SK-N-SH treated with all-trans-retinoic acid at 6 μM for 48 hours (cell line): Measurements from ENCODE around the gene SCRN3.

ENCODE experiments used
- ATAC-seq: fragments of 200-7000 bp; cut with Tn5 transposase; 3 replicates; pipeline ENCODE4 v1.9.1; 2020; ENCODE audit warnings: mild to moderate bottlenecking, moderate library complexity
- ARNTL ChIP-seq: fragments of 450-650 bp; formaldehyde crosslinking; IDR thresholded peaks from 2 replicates; pipeline ENCODE4 v1.5.0; 2020; ENCODE audit warnings: low read depth, mild to moderate bottlenecking, moderate library complexity, borderline replicate concordance
- BACH2 ChIP-seq: fragments of 250-450 bp; sonication (Bioruptor Pico); IDR thresholded peaks from 2 replicates; pipeline ENCODE4 v1.9.0; 2021; ENCODE audit warnings: mild to moderate bottlenecking, borderline replicate concordance
- CREB5 ChIP-seq: fragments of 250-450 bp; sonication (Bioruptor Pico); IDR thresholded peaks from 2 replicates; pipeline ENCODE4 v1.5.1; 2020; ENCODE audit warnings: low read depth, mild to moderate bottlenecking, moderate library complexity
- CSDC2 ChIP-seq: fragments of 250-450 bp; sonication (Bioruptor Pico); IDR thresholded peaks from 2 replicates; pipeline ENCODE4 v1.5.0; 2020; ENCODE audit warnings: mild to moderate bottlenecking, moderate library complexity
- CSRNP3 ChIP-seq: fragments of 250-450 bp; sonication (Bioruptor Pico); IDR thresholded peaks from 2 replicates; pipeline ENCODE4 v1.5.1; 2021; ENCODE audit warnings: mild to moderate bottlenecking, moderate library complexity
- ESRRG ChIP-seq: fragments of 250-450 bp; sonication (Bioruptor Pico); IDR thresholded peaks from 2 replicates; pipeline ENCODE4 v1.6.1; 2021; ENCODE audit warnings: mild to moderate bottlenecking
- GLIS3 ChIP-seq: fragments of 250-450 bp; sonication (Bioruptor Pico); IDR thresholded peaks from 2 replicates; pipeline ENCODE4 v1.5.0; 2020; ENCODE audit warnings: mild to moderate bottlenecking, moderate library complexity
- ISL1 ChIP-seq: fragments of 250-450 bp; sonication (Bioruptor Pico); IDR thresholded peaks from 2 replicates; pipeline ENCODE4 v2.1.2; 2022; ENCODE audit warnings: mild to moderate bottlenecking, moderate library complexity
- OSR1 ChIP-seq: fragments of 250-450 bp; sonication (Bioruptor Pico); IDR thresholded peaks from 2 replicates; pipeline ENCODE4 v1.8.0; 2022; ENCODE audit warnings: moderate library complexity, mild to moderate bottlenecking, inconsistent platforms
- PATZ1 ChIP-seq: fragments of 250-450 bp; sonication (Bioruptor Pico); IDR thresholded peaks from 2 replicates; pipeline ENCODE4 v1.8.0; 2020; ENCODE audit warnings: mild to moderate bottlenecking, moderate library complexity, borderline replicate concordance
- POU6F1 ChIP-seq: fragments of 250-450 bp; sonication (Bioruptor Pico); IDR thresholded peaks from 2 replicates; pipeline ENCODE4 v1.8.0; 2021; ENCODE audit warnings: low read depth, mild to moderate bottlenecking, moderate library complexity, borderline replicate concordance
- PPARA ChIP-seq: fragments of 250-450 bp; sonication (Bioruptor Pico); IDR thresholded peaks from 2 replicates; pipeline ENCODE4 v1.5.0; 2020; ENCODE audit warnings: mild to moderate bottlenecking, borderline replicate concordance
- RARB ChIP-seq: fragments of 250-450 bp; sonication (Bioruptor Pico); IDR thresholded peaks from 2 replicates; pipeline ENCODE4 v1.8.0; 2021; ENCODE audit warnings: mild to moderate bottlenecking, moderate library complexity
- SNAI2 ChIP-seq: fragments of 250-450 bp; sonication (Bioruptor Pico); IDR thresholded peaks from 2 replicates; pipeline ENCODE4 v1.5.0; 2020; ENCODE audit warnings: mild to moderate bottlenecking, moderate library complexity
- TCF4 ChIP-seq: fragments of 250-450 bp; sonication (Bioruptor Pico); IDR thresholded peaks from 2 replicates; pipeline ENCODE4 v1.8.0; 2021; ENCODE audit warnings: mild to moderate bottlenecking, moderate library complexity, borderline replicate concordance
- TOX ChIP-seq: fragments of 250-450 bp; sonication (Bioruptor Pico); IDR thresholded peaks from 2 replicates; pipeline ENCODE4 v1.8.0; 2021; ENCODE audit warnings: mild to moderate bottlenecking, moderate library complexity, borderline replicate concordance
- TSHZ2 ChIP-seq: fragments of 250-450 bp; sonication (Bioruptor Pico); IDR thresholded peaks from 2 replicates; pipeline ENCODE4 v1.5.0; 2020; ENCODE audit warnings: mild to moderate bottlenecking, moderate library complexity
- ZC3H10 ChIP-seq: fragments of 250-450 bp; sonication (Bioruptor Pico); IDR thresholded peaks from 2 replicates; pipeline ENCODE4 v1.5.1; 2021; ENCODE audit warnings: mild to moderate bottlenecking, moderate library complexity
- ZFP3 ChIP-seq: fragments of 250-450 bp; sonication (Bioruptor Pico); IDR thresholded peaks from 2 replicates; pipeline ENCODE4 v1.5.0; 2020; ENCODE audit warnings: mild to moderate bottlenecking, moderate library complexity
- ZFP30 ChIP-seq: fragments of 450-650 bp; formaldehyde crosslinking; IDR thresholded peaks from 2 replicates; pipeline ENCODE4 v1.5.0; 2022; ENCODE audit warnings: mild to moderate bottlenecking, moderate library complexity
- ZNF565 ChIP-seq: fragments of 450-650 bp; formaldehyde crosslinking; conservative IDR thresholded peaks from 2 replicates; pipeline ENCODE4 v1.5.0; 2020; ENCODE audit warnings: low read depth, mild to moderate bottlenecking, moderate library complexity
- ZNF8 ChIP-seq: fragments of 450-650 bp; formaldehyde crosslinking; IDR thresholded peaks from 2 replicates; pipeline ENCODE4 v1.5.0; 2020; ENCODE audit warnings: mild to moderate bottlenecking, moderate library complexity

The SCRN3 gene

GRCh38 chr2:174445248-174445647, 49.7 kb downstream of the SCRN3 start:
- TF ChIP-seq ISL1 (CRISPR knock-in tag): peak; percentile 78
- TF ChIP-seq OSR1: no peak
- peak; percentile 76; the same call in 1 of the 2 replicates for TF ChIP-seq CREB5 (CRISPR knock-in tag)
- TF ChIP-seq CSRNP3 (CRISPR knock-in tag): no peak
- peak; percentile 72; the same call in 1 of the 2 replicates for TF ChIP-seq TSHZ2 (CRISPR knock-in tag)
- no peak for TF ChIP-seq ZFP30
- no peak for ATAC-seq

- TF ChIP-seq POU6F1 (CRISPR knock-in tag): no peak
- 0 out of 2 replicates have a peak, but pooled peaks have one; percentile 2 for TF ChIP-seq CREB5 (CRISPR knock-in tag)
- TF ChIP-seq CSDC2 (CRISPR knock-in tag): no peak
- TF ChIP-seq RARB: no peak
- no peak for TF ChIP-seq BACH2 (CRISPR knock-in tag)
- TF ChIP-seq TCF4 (CRISPR knock-in tag): peak; percentile 60; the same call in 1 of the 2 replicates
- no peak for TF ChIP-seq PPARA
- no peak for TF ChIP-seq TOX (CRISPR knock-in tag)
- no peak for TF ChIP-seq GLIS3 (CRISPR knock-in tag)
- TF ChIP-seq ISL1 (CRISPR knock-in tag): peak; percentile 86
- TF ChIP-seq PATZ1 (CRISPR knock-in tag): no peak
- ATAC-seq: peak; percentile 51; the same call in 1 of the 3 replicates
Observed at GRCh38 chr2:174446531-174446930, 51.0 kb downstream of the SCRN3 start.

- no peak for ATAC-seq
- TF ChIP-seq RARB (no peak), ZNF8 (CRISPR knock-in tag) (no peak), TCF4 (CRISPR knock-in tag) (no peak), ESRRG (CRISPR knock-in tag) (no peak), BACH2 (CRISPR knock-in tag) (no peak), ZFP30 (no peak), OSR1 (no peak), PATZ1 (CRISPR knock-in tag) (no peak), ZNF565 (CRISPR knock-in tag) (no peak), ARNTL (no peak), ZC3H10 (CRISPR knock-in tag) (no peak), TOX (CRISPR knock-in tag) (no peak), ZFP3 (CRISPR knock-in tag) (no peak), ISL1 (CRISPR knock-in tag) (no peak), SNAI2 (CRISPR knock-in tag) (no peak), TSHZ2 (CRISPR knock-in tag) (no peak)
Observed at GRCh38 chr2:174449033-174449432, 53.5 kb downstream of the SCRN3 start.
